Vagina (tissue), 2 donors: ENCODE results near the gene ZNF555.

ENCODE experiments used
- CTCF ChIP-seq, 3 experiments: fragments of 450-650 bp in 2 of 3; fragments of 200-600 bp in 1 of 3; sonication (generic) in 1 of 3; IDR thresholded peaks; one replicate each; pipeline ENCODE4 v1.5.1; 2017 to 2019; ENCODE audit warnings: antibody characterized with exemption in 3 of 3, mild to moderate bottlenecking in 2 of 3, moderate library complexity in 2 of 3
- POLR2A ChIP-seq, 2 donors: fragments of 450-650 bp; IDR thresholded peaks; one replicate each; pipeline ENCODE4 v1.6.1; 2017; ENCODE audit warnings: antibody characterized with exemption in 2 of 2, mild to moderate bottlenecking in 2 of 2, moderate library complexity in 2 of 2
- POLR2AphosphoS5 ChIP-seq, 2 donors: sonication (generic); formaldehyde crosslinking; IDR thresholded peaks; one replicate each; pipeline ENCODE4 v1.9.0; 2017; ENCODE audit warnings: antibody characterized with exemption in 2 of 2, mild to moderate bottlenecking in 2 of 2, low read depth in 1 of 2; ENCODE audit not compliant: insufficient read depth in 1 of 2

DNA sequence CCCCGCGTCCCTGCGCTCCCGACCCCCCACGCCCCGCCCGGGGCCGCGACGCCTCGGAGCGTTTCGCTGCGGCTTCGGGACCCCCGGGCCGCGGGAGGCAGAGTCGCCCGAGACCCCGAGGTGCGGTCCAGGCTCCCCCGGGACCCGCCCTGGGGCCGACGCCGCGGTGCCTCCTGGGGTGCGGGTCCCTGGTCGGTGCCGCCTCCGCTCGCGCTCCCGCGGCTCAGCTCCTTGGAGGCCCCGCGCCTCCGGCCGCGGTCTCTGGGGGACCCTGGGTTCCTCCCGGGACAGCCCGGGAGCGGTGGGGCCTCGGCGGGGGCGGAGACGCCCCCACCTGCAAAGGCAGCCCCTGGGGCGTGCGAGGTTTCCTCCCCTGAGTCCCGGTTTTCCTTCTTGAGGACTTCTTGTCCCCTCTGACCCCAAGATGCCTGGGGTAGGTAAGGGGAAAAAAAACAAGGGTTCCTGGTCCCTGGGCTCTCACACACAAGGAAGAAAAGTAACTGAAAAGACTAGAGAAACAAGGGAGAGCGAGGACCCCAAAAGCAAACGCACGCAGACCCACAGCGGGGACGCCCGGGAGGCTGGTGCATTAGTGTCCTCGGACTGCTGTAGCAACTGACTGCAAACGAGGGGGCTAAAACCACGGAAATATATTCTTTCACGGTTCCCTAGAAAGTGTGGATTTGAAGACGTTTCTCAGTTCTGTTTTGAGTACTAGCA, 740 bp downstream of the ZNF555 start:
- no peak for TF ChIP-seq CTCF (IDR thresholded peaks at IDR 0.05)
- TF ChIP-seq POLR2A (IDR thresholded peaks at IDR 0.05), result no peak
- TF ChIP-seq POLR2AphosphoS5 (IDR thresholded peaks at IDR 0.05; ENCODE audit: insufficient read depth in 1 of 2, low read depth in 1 of 2), result no peak
